Endothelial cell of umbilical vein (primary cell): ENCODE results near the gene SLC17A2. TPM values are rescaled to one million over a fixed set of nuclear protein-coding genes. Genes with fewer than 3 reads are reported as not detected.

Source experiments
- BruUV-seq: library from RNA; stranded (reverse); fragments of 400-500 nt; replicated peaks from 2 replicates; lab custom pipeline; 2021; lab: Mats Ljungman, UMichigan
- CTCF ChIA-PET: fragments of 300-600, 350-600 bp; sonication (Branson Sonifier 250); formaldehyde crosslinking; loops from one replicate; lab custom pipeline; 2021; ENCODE audit warnings: antibody characterized with exemption, inconsistent platforms; lab: Charles Lee
- POLR2A ChIA-PET: fragments of 300-600, 350-600 bp; sonication (Branson Sonifier 250); formaldehyde crosslinking; loops from one replicate; lab custom pipeline; 2021; ENCODE audit warnings: antibody characterized with exemption, inconsistent platforms; lab: Charles Lee
- DNase-seq: peaks from one replicate; pipeline ENCODE4 v3.0.0-alpha.2; 2011; ENCODE audit warnings: low read depth, low spot score
- FAIRE-seq: peaks from 2 replicates; lab custom pipeline; 2011; peaks lifted over from hg19 to GRCh38; lab: Jason Lieb, UNC
- H2AFZ ChIP-seq: 2 replicates; pipeline ENCODE4 v1.6.0; 2012; ENCODE audit warnings: low read depth, low read length, control low read depth, inconsistent platforms
- H3K27ac ChIP-seq: 2 replicates; pipeline ENCODE4 v1.5.1; 2011; ENCODE audit warnings: low read depth, mild to moderate bottlenecking, control low read depth, low read length, moderate library complexity; ENCODE audit not compliant: insufficient read depth
- H3K27me3 ChIP-seq, 2 experiments: 2 replicates each; pipeline versions ENCODE4 v1.6.0 to v1.6.1; 2011; ENCODE audit warnings: low read length in 2 of 2, mixed read lengths in 1 of 2; ENCODE audit not compliant: control insufficient read depth in 2 of 2, insufficient read depth in 2 of 2
- H3K36me3 ChIP-seq, 2 experiments: 2 replicates in 1 of 2; 3 replicates in 1 of 2; pipeline ENCODE4 v1.5.1; 2011; ENCODE audit warnings: low read length in 2 of 2, mild to moderate bottlenecking in 1 of 2, moderate library complexity in 1 of 2; ENCODE audit not compliant: control insufficient read depth in 2 of 2, insufficient read depth in 2 of 2; ENCODE audit errors: extremely low read depth in 1 of 2
- H3K4me1 ChIP-seq: 3 replicates; pipeline ENCODE4 v1.5.1; 2011; ENCODE audit warnings: mild to moderate bottlenecking, low read length; ENCODE audit not compliant: control insufficient read depth, insufficient read depth; ENCODE audit errors: extremely low read depth
- H3K4me2 ChIP-seq: 2 replicates; pipeline ENCODE4 v1.6.1; 2011; ENCODE audit warnings: low read length, control low read depth, mixed read lengths; ENCODE audit not compliant: insufficient read depth
- H3K4me3 ChIP-seq, 3 experiments: fragments of 200-600 bp in 1 of 3; sonication (generic), shearing (Covaris generic) in 1 of 3; replicated peaks in 1 of 3; 2 replicates each; pipeline ENCODE4 v1.5.1; 2011 to 2016; ENCODE audit warnings: control low read depth in 3 of 3, low read length in 3 of 3, mild to moderate bottlenecking in 2 of 3, inconsistent platforms in 1 of 3, low read depth in 1 of 3, moderate library complexity in 1 of 3; ENCODE audit not compliant: insufficient read depth in 1 of 3
- H3K79me2 ChIP-seq: 2 replicates; pipeline ENCODE4 v1.6.0; 2012; ENCODE audit warnings: low read length, inconsistent platforms; ENCODE audit not compliant: control insufficient read depth, insufficient read depth
- H3K9ac ChIP-seq: replicated peaks from 2 replicates; pipeline ENCODE3; 2011; ENCODE audit warnings: low read length, control low read depth; ENCODE audit not compliant: insufficient read depth; ENCODE audit errors: extremely low read depth
- H3K9me1 ChIP-seq: replicated peaks from 3 replicates; pipeline ENCODE4 v1.6.0; 2011; ENCODE audit warnings: mild to moderate bottlenecking, low read length; ENCODE audit not compliant: control insufficient read depth, insufficient read depth; ENCODE audit errors: extremely low read depth
- H3K9me3 ChIP-seq: replicated peaks from 2 replicates; pipeline ENCODE4 v1.5.1; 2012; ENCODE audit warnings: low read length, inconsistent platforms; ENCODE audit not compliant: control insufficient read depth, insufficient read depth
- H4K20me1 ChIP-seq: replicated peaks from 2 replicates; pipeline ENCODE3; 2011; ENCODE audit warnings: mild to moderate bottlenecking, low read length; ENCODE audit not compliant: control insufficient read depth, insufficient read depth; ENCODE audit errors: extremely low read depth
- EZH2 ChIP-seq: IDR thresholded peaks from 2 replicates; pipeline ENCODE4 v1.6.1; 2012; ENCODE audit warnings: borderline replicate concordance, low read depth, mild to moderate bottlenecking, moderate library complexity, low read length, inconsistent platforms; ENCODE audit not compliant: severe bottlenecking
- FOS ChIP-seq: IDR thresholded peaks from 2 replicates; pipeline ENCODE4 v1.6.1; 2011; ENCODE audit warnings: mild to moderate bottlenecking, low read length, moderate library complexity, borderline replicate concordance; ENCODE audit not compliant: insufficient read depth
- GATA2 ChIP-seq: IDR thresholded peaks from 2 replicates; pipeline ENCODE4 v1.7.0; 2011; ENCODE audit warnings: low read depth, mild to moderate bottlenecking, moderate library complexity, mixed read lengths, low read length; ENCODE audit not compliant: insufficient read length, insufficient read depth
- JUN ChIP-seq: IDR thresholded peaks from 2 replicates; pipeline ENCODE4 v1.6.1; 2011; ENCODE audit warnings: borderline replicate concordance, low read depth; ENCODE audit not compliant: insufficient read length, insufficient read depth
- MYC ChIP-seq: IDR thresholded peaks from one replicate; pipeline ENCODE4 v1.6.1; 2011; ENCODE audit warnings: mild to moderate bottlenecking, low read depth, low read length
- POLR2A ChIP-seq: IDR thresholded peaks from 2 replicates; pipeline ENCODE4 v1.6.1; 2012; ENCODE audit warnings: low read depth, mild to moderate bottlenecking, control low read depth, low read length
- POLR2AphosphoS5 ChIP-seq: IDR thresholded peaks from 2 replicates; pipeline ENCODE4 v1.6.1; 2012; ENCODE audit warnings: low read depth, mild to moderate bottlenecking, control low read depth, low read length, moderate library complexity; ENCODE audit not compliant: insufficient read depth
- dilution Hi-C: fragments of 300-500 bp; cut with MboI; formaldehyde crosslinking; loops from one replicate; pipeline ENCODE4 v1.15.0; 2019; ENCODE audit warnings: low sequenced_read_pairs; ENCODE audit not compliant: extremely low pct_ligation_motif_present
- intact Hi-C: fragments of 100-400 bp; cut with micrococcal nuclease; formaldehyde crosslinking; loops from one replicate; pipeline ENCODE4 v1.10.0; 2022
- polyA plus RNA-seq, 4 experiments: library from polyadenylated mRNA; depleted of rRNA in 3 of 4; stranded (reverse) in 3 of 4; unstranded in 1 of 4; fragments of >200 nt; gene quantifications; 2 replicates each; pipeline versions ENCODE4 v1.2.1 to v1.2.3, GENCODE V29; 2011 to 2012; ENCODE audit warnings: missing spikeins in 1 of 4
- total RNA-seq: library from RNA; stranded (reverse); gene quantifications from 2 replicates; pipeline ENCODE4 v1.2.3, GENCODE V29; 2021
- TF ChIP-seq, protein P1 (sequence below), 2 donors: IDR thresholded peaks; 1 replicate in 1 of 2; 2 replicates in 1 of 2; pipeline ENCODE4 v1.5.1; 2011; ENCODE audit warnings: low read length in 2 of 2, mild to moderate bottlenecking in 2 of 2, moderate library complexity in 2 of 2, control low read depth in 1 of 2, inconsistent platforms in 1 of 2, low read depth in 1 of 2; ENCODE audit not compliant: insufficient read depth in 1 of 2; ENCODE audit errors: extremely low read depth in 1 of 2
- TF ChIP-seq, protein P2 (sequence below): IDR thresholded peaks from 2 replicates; pipeline ENCODE4 v1.6.1; 2011; ENCODE audit not compliant: insufficient read depth, insufficient read length

The SLC17A2 gene
- total and polyA plus RNA-seq, 2 donors (not counting 3 experiments of a cell fraction or from before 2014, with no cell fraction given), result not detected

DNA sequence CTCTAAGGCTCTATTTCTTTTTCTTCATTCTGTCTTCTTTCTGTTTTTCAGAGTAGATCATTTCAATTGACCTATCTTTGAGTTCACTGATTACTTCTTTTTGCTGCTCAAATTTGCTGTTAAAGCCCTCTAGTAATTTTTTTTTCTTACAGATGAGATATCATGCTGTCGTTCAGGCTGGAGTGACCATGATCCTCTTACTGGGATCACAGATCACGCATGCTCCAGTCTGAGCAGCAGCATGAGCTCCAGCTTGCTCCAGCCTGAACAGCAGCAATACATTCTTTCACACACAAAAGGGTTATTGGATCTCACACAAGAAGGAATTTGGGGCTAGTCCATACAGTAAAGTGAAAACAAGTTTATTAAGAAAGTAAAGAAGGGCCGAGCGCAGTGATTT lies 19.8 kb upstream of the SLC17A2 start:
- Histone ChIP-seq H3K9ac (no peak overlapping the region), H3K4me3 (no peak overlapping the region), H3K27ac (no peak overlapping the region), H3K9me3 (no peaks in the 10 kb centered on the region), H3K36me3 (no peaks in the 10 kb centered on the region), H3K4me2 (no peak overlapping the region), H4K20me1 (no peaks in the 10 kb centered on the region), H3K27me3 (peaks cover 2 to 5% of the 10 kb centered on the region in 2 experiments), H3K9me1 (no peaks in the 10 kb centered on the region), H3K79me2 (no peaks in the 10 kb centered on the region), H2AFZ (no peak overlapping the region), H3K4me1 (no peaks in the 10 kb centered on the region)
- TF ChIP-seq, protein P1, sequence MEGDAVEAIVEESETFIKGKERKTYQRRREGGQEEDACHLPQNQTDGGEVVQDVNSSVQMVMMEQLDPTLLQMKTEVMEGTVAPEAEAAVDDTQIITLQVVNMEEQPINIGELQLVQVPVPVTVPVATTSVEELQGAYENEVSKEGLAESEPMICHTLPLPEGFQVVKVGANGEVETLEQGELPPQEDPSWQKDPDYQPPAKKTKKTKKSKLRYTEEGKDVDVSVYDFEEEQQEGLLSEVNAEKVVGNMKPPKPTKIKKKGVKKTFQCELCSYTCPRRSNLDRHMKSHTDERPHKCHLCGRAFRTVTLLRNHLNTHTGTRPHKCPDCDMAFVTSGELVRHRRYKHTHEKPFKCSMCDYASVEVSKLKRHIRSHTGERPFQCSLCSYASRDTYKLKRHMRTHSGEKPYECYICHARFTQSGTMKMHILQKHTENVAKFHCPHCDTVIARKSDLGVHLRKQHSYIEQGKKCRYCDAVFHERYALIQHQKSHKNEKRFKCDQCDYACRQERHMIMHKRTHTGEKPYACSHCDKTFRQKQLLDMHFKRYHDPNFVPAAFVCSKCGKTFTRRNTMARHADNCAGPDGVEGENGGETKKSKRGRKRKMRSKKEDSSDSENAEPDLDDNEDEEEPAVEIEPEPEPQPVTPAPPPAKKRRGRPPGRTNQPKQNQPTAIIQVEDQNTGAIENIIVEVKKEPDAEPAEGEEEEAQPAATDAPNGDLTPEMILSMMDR (IDR thresholded peaks at IDR 0.05; ENCODE audit: extremely low read depth in 1 of 2, insufficient read depth in 1 of 2, low read depth in 1 of 2, low read length in 2 of 2), result no peak
- TF ChIP-seq FOS (no peak), MYC (no peak), JUN (no peak), POLR2A (no peak), EZH2 (no peak), POLR2AphosphoS5 (no peak), GATA2 (no peak)
- TF ChIP-seq, protein P2, sequence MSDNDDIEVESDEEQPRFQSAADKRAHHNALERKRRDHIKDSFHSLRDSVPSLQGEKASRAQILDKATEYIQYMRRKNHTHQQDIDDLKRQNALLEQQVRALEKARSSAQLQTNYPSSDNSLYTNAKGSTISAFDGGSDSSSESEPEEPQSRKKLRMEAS, result no peak
- dilution Hi-C loops (no loop called here), intact Hi-C loops (no loop called here)
- DNase-seq (no peak), FAIRE-seq (no peak)
- ChIA-PET CTCF (no interaction called here), POLR2A (no interaction called here)
- no TSS peak for BruUV-seq
